Measurements from ENCODE around the gene GARRE1.
A peak's percentile ranks its signal among the peaks of the same experiment; 100 is the strongest.
"Not testable (repeated sequence)": the region's sequence is repeated elsewhere in the genome, so short reads cannot be mapped to it uniquely, and the experiment has no call there.

The GARRE1 gene, protein sequence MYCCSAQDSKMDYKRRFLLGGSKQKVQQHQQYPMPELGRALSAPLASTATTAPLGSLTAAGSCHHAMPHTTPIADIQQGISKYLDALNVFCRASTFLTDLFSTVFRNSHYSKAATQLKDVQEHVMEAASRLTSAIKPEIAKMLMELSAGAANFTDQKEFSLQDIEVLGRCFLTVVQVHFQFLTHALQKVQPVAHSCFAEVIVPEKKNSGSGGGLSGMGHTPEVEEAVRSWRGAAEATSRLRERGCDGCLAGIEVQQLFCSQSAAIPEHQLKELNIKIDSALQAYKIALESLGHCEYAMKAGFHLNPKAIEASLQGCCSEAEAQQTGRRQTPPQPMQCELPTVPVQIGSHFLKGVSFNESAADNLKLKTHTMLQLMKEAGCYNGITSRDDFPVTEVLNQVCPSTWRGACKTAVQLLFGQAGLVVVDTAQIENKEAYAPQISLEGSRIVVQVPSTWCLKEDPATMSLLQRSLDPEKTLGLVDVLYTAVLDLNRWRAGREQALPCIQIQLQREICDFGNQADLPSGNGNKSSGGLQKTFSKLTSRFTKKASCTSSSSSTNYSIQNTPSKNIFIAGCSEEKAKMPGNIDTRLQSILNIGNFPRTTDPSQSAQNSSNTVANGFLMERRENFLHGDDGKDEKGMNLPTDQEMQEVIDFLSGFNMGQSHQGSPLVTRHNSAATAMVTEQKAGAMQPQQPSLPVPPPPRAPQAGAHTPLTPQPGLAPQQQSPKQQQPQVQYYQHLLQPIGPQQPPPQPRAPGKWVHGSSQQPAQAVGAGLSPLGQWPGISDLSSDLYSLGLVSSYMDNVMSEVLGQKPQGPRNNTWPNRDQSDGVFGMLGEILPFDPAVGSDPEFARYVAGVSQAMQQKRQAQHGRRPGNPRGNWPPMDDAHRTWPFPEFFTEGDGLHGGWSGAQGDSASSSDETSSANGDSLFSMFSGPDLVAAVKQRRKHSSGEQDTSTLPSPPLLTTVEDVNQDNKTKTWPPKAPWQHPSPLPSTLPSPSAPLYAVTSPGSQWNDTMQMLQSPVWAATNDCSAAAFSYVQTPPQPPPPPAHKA (N-terminal part only)

GRCh38 chr19:34254046-34254697 is at the start of gene GARRE1:
GARRE1 (plus strand) TSS chr19:34254554; CDS start chr19:34300474, 45,920 bp downstream.
- no peak for DNase-seq (ENCODE audit: low read depth in 2 of 2)

- not testable (repeated sequence) for DNase-seq (ENCODE audit: low read depth in 2 of 2)
These were observed 49.0 kb upstream of the GARRE1 start for GRCh38 chr19:34205324-34205723.

DNA sequence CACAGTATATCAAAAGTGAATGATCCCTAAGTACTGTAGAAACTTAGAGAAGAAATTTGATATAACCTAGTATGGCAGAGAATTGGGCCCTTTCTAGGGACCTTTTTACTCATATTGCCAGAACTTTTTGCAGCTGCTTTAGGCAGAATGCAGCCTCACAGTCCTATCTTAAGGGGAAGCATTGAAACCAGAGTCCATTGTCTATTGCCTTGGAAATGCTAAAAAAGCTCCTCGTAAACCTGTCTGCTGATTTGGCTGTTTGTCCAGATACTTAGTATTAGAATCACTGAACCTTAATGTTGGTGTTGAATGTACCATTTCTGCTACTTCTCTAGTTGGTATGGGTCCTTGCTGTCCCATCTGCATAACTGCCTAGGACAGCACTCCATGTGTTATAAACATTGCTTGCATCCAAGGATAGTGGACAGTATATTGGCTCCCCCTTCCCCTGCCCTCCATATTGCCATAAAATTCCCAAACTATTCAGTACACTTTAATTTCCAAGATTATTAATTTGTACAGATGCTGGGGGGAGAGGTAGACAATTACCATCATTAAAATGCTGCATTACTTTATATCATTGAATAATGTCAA is 46.0 kb upstream of the GARRE1 start:
- no peak for DNase-seq (ENCODE audit: low read depth in 2 of 2)

GRCh38 chr19:34209726-34210125 is 44.6 kb upstream of the GARRE1 start:
- DNase-seq (ENCODE audit: low read depth in 2 of 2), result no peak

DNA sequence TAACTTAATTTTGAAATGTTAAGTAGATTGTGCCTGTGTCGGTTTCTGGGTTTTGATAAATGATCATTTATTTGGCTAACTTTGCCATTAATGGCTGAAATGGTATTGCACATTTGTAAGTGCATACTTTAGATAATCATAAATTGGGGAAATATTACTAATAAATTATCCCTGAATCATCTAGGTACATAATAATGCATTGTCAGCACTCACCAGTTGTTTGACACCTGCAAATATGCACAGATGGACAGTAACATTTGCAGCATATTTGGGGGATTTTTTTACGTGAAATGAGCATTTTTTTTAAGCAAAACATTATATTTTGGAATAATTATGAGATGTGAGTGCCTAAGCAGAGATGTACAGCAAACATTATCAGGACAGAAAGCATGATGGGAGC is 41.1 kb upstream of the GARRE1 start:
- DNase-seq (ENCODE audit: low read depth in 2 of 2), result no peak

GRCh38 chr19:34214040-34214439 is 40.3 kb upstream of the GARRE1 start:
- no peak for DNase-seq (ENCODE audit: low read depth in 2 of 2)

DNA sequence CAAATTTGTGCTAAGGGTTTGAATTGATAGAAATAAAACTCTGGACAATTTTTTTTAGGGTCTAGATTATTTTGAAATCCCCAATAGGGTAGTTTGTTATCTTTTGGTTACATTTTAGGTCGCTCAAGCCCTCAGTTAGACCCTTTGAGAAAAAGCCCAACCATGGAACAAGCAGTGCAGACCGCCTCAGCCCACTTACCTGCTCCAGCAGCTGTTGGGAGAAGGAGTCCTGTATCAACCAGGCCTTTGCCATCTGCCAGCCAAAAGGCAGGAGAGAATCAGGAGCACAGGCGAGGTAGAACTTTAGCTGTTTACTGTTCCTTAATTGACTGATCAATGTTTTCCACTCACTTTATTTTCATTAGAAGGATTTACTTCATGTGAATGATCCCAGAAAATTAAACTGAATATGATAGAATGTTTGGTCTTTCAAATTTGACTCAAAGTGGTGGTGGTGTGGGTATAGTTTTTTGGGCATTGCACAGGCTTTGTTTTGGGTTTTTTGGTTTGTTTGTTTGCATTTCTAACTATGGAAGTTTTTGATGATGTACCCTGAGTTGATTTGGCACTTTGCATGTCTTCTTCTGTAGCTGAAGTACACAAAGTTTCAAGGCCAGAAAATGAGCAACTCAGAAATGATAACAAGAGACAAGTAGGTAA is 39.2 kb upstream of the GARRE1 start:
- DNase-seq (ENCODE audit: low read depth in 2 of 2), result no peak

DNA sequence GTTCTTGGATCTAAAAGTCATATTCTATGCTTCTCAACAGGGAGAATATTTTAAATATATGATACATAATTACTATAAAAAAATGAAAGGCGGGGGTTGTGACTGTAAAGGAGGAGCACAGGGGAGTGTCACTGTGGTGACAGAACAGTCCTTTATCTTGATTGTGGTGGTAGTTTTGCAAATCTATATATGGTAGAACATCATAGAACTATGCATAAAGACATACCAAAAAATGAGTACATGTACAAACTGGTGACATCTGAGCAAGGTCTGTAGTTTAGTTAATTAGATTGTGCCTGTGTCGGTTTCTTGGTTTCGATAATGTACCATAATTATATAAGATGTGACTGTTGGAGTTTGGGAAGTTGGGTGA is 38.7 kb upstream of the GARRE1 start:
- DNase-seq (ENCODE audit: low read depth in 2 of 2), result no peak

DNA sequence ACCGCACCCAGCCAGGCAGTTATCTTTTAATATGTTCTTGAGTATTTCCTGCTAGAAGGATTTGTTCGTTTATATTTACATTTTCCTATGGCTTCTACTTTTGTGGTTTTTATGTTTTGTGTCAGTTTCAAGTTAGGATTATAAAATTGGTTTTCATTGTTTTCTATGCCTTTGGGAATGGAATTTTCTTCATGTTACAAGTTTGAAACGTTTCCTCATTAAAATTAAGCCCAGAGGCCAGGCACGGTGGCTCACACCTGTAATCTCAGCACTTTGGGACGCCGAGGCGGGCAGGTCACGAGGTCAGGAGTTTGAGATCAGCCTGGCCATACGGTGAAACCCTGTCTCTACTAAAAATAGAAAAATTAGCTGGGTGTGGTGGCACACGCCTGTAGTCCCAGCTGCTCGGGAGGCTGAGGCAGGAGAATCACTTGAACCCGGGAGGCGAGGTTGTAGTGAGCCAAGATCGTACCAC is 37.6 kb upstream of the GARRE1 start:
- DNase-seq (ENCODE audit: low read depth in 2 of 2), result not testable (repeated sequence)

GRCh38 chr19:34217952-34218817 is 36.2 kb upstream of the GARRE1 start:
- peak; percentile 98 for DNase-seq (ENCODE audit: low read depth in 2 of 2)

DNA sequence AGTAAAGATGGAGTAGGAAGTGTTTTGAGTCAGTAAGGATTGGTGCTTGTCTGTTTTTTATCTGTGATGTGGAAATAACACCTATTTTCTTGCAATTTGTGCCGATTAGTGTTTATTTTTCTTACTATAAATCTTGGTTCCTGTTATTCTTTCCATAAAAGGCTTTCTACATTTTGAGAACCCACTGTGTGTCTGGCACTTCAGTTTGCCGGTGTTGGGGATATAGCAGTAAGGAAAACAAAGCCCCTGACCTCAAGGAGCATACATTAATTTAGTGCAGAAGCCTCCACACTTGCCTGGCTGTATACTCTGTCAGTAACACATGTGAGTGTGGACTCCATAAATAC is 35.6 kb upstream of the GARRE1 start:
- no peak for DNase-seq (ENCODE audit: low read depth in 2 of 2)

DNA sequence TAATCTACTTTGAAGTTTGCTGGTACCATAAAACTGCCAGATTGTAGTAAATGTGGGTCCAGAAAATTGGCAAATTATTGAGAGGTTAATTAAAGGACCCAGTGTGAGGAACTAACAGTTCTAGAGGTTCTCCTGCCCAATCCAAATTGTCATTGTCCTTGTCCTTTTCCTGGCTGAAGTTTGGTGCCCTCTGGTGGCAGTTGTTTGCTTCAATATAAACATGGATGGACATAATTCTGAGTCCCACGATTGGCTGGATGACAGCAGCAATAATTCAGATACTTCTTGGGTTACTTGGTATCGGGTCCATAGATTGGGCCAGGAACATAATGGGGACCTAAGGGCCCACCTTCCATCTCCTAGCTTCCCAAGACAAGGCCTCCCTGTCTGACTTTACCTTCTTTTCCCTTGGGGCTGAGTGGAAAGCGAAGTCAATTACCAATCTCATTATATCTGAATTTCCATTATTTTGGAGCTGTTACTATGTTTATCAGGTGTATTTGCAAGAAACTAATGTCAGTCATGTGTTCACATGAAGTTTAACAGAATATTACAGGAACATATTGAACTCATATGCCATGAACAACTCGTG is 33.8 kb upstream of the GARRE1 start:
- DNase-seq (ENCODE audit: low read depth in 2 of 2), result peak in 1 of 2 experiments; percentile 19

DNA sequence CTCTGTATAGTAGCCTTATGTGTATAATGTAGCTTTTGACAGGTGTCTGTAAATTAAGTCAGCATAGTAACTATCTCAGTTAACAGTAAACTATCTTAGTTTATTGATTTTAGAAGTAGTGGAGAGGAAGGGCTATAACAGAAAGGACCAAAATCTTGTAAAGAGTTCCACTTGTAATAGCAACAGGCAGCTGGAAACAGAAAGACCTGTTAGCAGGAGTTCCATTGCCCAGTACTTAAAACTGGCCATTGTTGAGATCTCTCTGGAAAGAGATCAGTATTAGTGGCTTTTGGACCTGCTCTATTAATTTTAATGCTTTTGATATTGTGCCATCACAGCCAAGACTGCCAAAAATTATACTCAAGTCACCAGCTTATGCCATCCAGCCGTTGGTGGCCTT is 32.0 kb upstream of the GARRE1 start:
- DNase-seq (ENCODE audit: low read depth in 2 of 2), result no peak

GRCh38 chr19:34224996-34225658 is 29.2 kb upstream of the GARRE1 start:
- DNase-seq (ENCODE audit: low read depth in 2 of 2), result no peak

GRCh38 chr19:34225659-34226015 is 28.7 kb upstream of the GARRE1 start:
- DNase-seq (ENCODE audit: low read depth in 2 of 2), result no peak

- DNase-seq (ENCODE audit: low read depth in 2 of 2), result no peak
These were observed 28.3 kb upstream of the GARRE1 start for GRCh38 chr19:34226036-34226435.

DNA sequence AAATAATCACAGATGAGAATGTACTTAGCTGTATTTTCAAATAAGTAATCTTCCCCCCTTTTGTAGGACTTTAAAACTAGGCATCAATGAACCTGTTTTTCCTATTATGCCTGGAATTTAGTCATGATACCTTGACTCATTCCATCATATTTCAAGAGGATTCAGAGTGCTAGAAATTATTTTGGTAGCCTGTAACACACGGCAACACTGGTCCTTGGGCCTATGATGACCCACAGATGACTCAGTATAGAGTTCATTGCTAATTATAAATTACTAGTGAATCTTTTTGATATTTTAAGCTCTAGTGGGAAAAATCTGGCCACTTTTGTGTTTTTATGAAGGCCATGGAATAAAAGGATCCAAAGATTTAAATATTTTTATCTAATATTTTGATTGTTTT is 26.0 kb upstream of the GARRE1 start:
- DNase-seq (ENCODE audit: low read depth in 2 of 2), result no peak

DNA sequence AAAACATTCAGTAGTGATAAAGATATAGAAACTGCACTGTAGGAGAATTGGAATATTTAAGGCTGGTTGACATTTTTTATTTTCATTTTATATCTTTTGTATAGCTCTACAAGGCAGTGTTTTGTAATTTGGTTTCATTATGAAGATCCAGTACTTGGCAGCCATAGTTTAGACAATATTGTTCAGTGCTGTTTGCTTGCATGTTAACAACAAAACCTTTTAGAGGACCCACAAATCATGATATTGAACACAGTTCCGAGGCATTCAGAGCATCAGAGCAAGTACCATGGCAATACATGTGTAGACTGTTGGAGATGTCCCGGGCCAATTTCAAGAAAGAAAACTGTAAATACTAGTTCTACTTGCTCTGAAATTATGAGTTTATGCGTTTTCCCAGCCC is 25.6 kb upstream of the GARRE1 start:
- DNase-seq (ENCODE audit: low read depth in 2 of 2), result no peak

DNA sequence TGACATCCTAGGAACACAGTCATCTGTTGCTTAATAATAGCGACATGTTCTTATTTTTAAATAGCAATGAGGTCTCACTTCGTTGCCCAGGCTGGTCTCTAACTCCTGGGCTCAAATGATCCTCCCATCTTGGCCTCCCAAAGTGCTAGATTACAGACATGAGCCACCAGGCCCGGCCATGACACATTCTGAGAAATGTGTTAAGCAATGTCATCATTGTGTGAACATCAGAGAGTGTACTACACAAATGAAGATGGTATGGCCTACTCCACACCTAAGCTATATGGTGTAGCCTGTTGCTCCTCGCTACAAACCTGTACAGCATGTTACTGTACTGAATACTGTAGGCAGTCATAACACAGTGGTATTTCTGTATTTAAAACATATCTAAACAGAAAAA is 24.6 kb upstream of the GARRE1 start:
- DNase-seq (ENCODE audit: low read depth in 2 of 2), result no peak
